ENCODE measurements around the gene NAALADL2. TPM values are rescaled to one million over a fixed set of nuclear protein-coding genes. Genes with fewer than 3 reads are reported as not detected.

NAALADL2 gene
- total and polyA plus RNA-seq, 2 of the 8 experiments (the other 6 are each of a cell fraction or from before 2014, with no cell fraction given): 0.12 to 0.22 TPM

- TF ChIP-seq YY1 (IDR thresholded peaks at IDR 0.05; ENCODE audit: low read depth, low read length): no peak
- no peak for TF ChIP-seq JUN (IDR thresholded peaks at IDR 0.05; ENCODE audit: low read depth, low read length)
- TF ChIP-seq CBX5 (IDR thresholded peaks at IDR 0.05; ENCODE audit: low read depth, low read length): no peak
- TF ChIP-seq SP2 (IDR thresholded peaks at IDR 0.05; ENCODE audit: low read length): no peak
- no peak for TF ChIP-seq CREB1 (IDR thresholded peaks at IDR 0.05)
Measured at GRCh38 chr3:175397372-175397771, 538.2 kb downstream of the NAALADL2 start (continued).
